Upper lobe of left lung (tissue), 6 donors: ENCODE results near the gene OLFML2B. TPM values are rescaled to one million over a fixed set of nuclear protein-coding genes. Genes with fewer than 3 reads are reported as not detected.
"Not testable (repeated sequence)": the region's sequence is repeated elsewhere in the genome, so short reads cannot be mapped to it uniquely, and the experiment has no call there.

Experiments used
- ATAC-seq, 2 donors: fragments of 200-7000 bp; cut with Tn5 transposase; one replicate each; pipeline ENCODE4 v1.9.1; 2022; ENCODE audit warnings: mild to moderate bottlenecking in 2 of 2, moderate library complexity in 2 of 2; ENCODE audit not compliant: low FRiP score in 2 of 2
- DNase-seq, 2 donors: peaks; one replicate each; pipeline ENCODE4 v3.0.0-alpha.2; 2019 to 2020
- H3K27ac ChIP-seq, 4 donors: fragments of 200-600 bp; sonication (generic); one replicate each; pipeline ENCODE4 v1.5.1; 2016 to 2019
- H3K27me3 ChIP-seq, 4 donors: fragments of 200-600 bp; sonication (generic); one replicate each; pipeline ENCODE4 v1.5.1; 2017 to 2019
- H3K36me3 ChIP-seq, 4 donors: fragments of 200-600 bp; sonication (generic); one replicate each; pipeline ENCODE4 v1.5.1; 2016 to 2019
- H3K4me1 ChIP-seq, 4 donors: fragments of 200-600 bp; sonication (generic); one replicate each; pipeline ENCODE4 v1.5.1; 2018 to 2019
- H3K4me3 ChIP-seq, 4 donors: fragments of 200-600 bp; sonication (generic); one replicate each; pipeline ENCODE4 v1.5.1; 2017 to 2019; ENCODE audit warnings: mild to moderate bottlenecking in 2 of 4, moderate library complexity in 1 of 4
- H3K9me3 ChIP-seq, 4 donors: fragments of 200-600 bp; sonication (generic); one replicate each; pipeline ENCODE4 v1.5.1; 2018 to 2019
- EP300 ChIP-seq, 4 donors: sonication (generic); formaldehyde crosslinking; IDR thresholded peaks; one replicate each; pipeline ENCODE4 v1.5.1; 2017; ENCODE audit warnings: antibody characterized with exemption in 4 of 4, control low read depth in 2 of 4
- POLR2A ChIP-seq, 4 donors: fragments of 450-650 bp; IDR thresholded peaks; one replicate each; pipeline ENCODE4 v1.5.1; 2016 to 2017; ENCODE audit warnings: antibody characterized with exemption in 4 of 4, mild to moderate bottlenecking in 2 of 4
- POLR2AphosphoS5 ChIP-seq, 2 donors: sonication (generic); formaldehyde crosslinking; IDR thresholded peaks; one replicate each; pipeline ENCODE4 v1.5.1; 2017; ENCODE audit warnings: antibody characterized with exemption in 2 of 2
- whole genome bisulfite sequencing, 2 donors: methylation state at CpG; one replicate each; pipeline ENCODE4 v1.1.5; 2017 to 2018; 5-methylcytosine and 5-hydroxymethylcytosine counted together
- total RNA-seq, 6 donors: library from RNA; depleted of rRNA in 4 of 6; stranded (reverse); fragments of >200 nt in 4 of 6; gene quantifications; one replicate each; pipeline versions ENCODE4 v1.1.0 to v1.2.1, GENCODE V29; 2016 to 2021
- TF ChIP-seq, protein P1 (sequence below), 6 experiments: fragments of 450-650 bp in 4 of 6; fragments of 200-600 bp in 2 of 6; sonication (generic) in 2 of 6; IDR thresholded peaks; one replicate each; pipeline ENCODE4 v1.5.1; 2016 to 2019; ENCODE audit warnings: antibody characterized with exemption in 6 of 6
- donor health status: DM: no; HTN: no; CAD: no; lungs with moderate emphysema.
- donor health status: DM: no; HTN: yes; CAD: no; lungs with severe emphysema.

Gene OLFML2B
- total RNA-seq, 6 donors from 2014 or later: 5.1 to 51.3 (median 9.9) TPM

DNA sequence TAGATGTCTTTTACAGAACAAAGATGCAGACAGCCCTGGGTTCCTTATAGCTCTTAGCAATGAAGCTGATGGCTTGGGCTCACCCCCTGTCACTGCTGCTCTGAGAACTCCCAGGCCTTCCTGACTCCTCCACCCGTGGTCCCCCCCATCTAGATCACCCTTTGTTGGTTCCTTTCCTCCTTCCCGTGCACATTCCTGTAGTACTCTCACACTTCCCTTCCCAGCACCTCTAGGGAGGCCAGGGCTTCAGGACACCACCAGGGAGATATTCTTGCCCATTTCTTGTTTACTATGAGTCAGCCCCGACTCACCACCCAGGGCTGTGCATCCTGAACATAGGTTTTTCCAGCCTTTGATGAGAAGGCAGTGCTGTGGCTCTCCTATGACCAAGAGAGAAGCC lies 31.4 kb upstream of the OLFML2B start:
- H3K27ac ChIP-seq: no peak overlapping the region
- no peaks in the 10 kb centered on the region for H3K9me3 ChIP-seq
- no peak overlapping the region for H3K4me3 ChIP-seq
- H3K36me3 ChIP-seq: no peaks in the 10 kb centered on the region
- TF ChIP-seq POLR2AphosphoS5 (IDR thresholded peaks at IDR 0.05) (no peak), POLR2A (IDR thresholded peaks at IDR 0.05) (no peak), EP300 (IDR thresholded peaks at IDR 0.05) (no peak)
- TF ChIP-seq, protein P1, sequence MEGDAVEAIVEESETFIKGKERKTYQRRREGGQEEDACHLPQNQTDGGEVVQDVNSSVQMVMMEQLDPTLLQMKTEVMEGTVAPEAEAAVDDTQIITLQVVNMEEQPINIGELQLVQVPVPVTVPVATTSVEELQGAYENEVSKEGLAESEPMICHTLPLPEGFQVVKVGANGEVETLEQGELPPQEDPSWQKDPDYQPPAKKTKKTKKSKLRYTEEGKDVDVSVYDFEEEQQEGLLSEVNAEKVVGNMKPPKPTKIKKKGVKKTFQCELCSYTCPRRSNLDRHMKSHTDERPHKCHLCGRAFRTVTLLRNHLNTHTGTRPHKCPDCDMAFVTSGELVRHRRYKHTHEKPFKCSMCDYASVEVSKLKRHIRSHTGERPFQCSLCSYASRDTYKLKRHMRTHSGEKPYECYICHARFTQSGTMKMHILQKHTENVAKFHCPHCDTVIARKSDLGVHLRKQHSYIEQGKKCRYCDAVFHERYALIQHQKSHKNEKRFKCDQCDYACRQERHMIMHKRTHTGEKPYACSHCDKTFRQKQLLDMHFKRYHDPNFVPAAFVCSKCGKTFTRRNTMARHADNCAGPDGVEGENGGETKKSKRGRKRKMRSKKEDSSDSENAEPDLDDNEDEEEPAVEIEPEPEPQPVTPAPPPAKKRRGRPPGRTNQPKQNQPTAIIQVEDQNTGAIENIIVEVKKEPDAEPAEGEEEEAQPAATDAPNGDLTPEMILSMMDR (IDR thresholded peaks at IDR 0.05): no peak
- H3K27me3 ChIP-seq: no peaks in the 10 kb centered on the region
- DNase-seq (no peak), ATAC-seq (peak in 1 of 2 donors; percentile 5)
- 51 to 53% methylated on average over 3 of the region's 3 CpGs for WGBS, 2 donors
- H3K4me1 ChIP-seq: no peaks in the 10 kb centered on the region

DNA sequence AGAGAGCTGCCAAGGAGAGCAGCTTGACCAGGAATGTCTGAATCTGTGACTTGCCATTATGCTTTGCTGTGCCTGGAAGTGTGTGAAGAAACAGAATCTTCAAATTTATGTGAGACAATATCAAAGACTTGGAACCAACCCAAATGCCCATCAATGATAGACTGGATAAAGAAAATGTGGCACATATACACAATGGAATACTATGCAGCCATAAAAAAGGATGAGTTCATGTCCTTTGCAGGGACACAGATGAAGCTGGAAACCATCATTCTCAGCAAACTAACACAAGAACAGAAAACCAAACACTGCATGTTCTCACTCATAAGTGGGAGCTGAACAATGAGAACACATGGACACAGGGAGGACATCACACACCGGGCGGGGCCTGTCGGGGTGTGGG lies 30.3 kb upstream of the OLFML2B start:
- H3K9me3 ChIP-seq, H3K36me3 ChIP-seq, H3K27ac ChIP-seq, H3K4me3 ChIP-seq, H3K27me3 ChIP-seq, H3K4me1 ChIP-seq, ATAC-seq, DNase-seq: not testable (repeated sequence)
- WGBS, 2 donors: 94 to 96% methylated on average over 3 of the region's 3 CpGs

DNA sequence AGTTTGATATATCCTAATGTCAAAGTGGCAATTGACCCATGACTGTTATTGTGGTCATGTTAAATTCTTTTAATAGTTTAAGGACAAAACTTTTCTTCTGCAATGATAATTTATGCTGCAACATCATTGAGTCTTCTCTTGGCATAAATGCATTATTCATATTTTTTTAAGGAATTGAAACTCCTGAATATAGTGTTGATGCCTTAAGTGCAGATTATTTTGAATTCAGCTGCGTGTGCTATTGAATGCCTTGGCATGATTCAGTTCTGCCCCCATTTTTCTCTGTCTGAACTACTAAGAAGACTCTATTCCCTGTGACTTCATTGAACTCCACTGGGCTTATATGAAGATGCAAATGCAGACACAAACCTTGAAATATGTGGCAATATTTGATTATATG lies 23.3 kb upstream of the OLFML2B start:
- Histone ChIP-seq H3K36me3 (no peaks in the 10 kb centered on the region), H3K4me1 (no peaks in the 10 kb centered on the region), H3K27ac (no peak overlapping the region), H3K4me3 (no peak overlapping the region), H3K27me3 (no peaks in the 10 kb centered on the region), H3K9me3 (no peaks in the 10 kb centered on the region)
- TF ChIP-seq, protein P1 (IDR thresholded peaks at IDR 0.05): no peak
- no peak for TF ChIP-seq POLR2A (IDR thresholded peaks at IDR 0.05)
- TF ChIP-seq POLR2AphosphoS5 (IDR thresholded peaks at IDR 0.05): no peak
- TF ChIP-seq EP300 (IDR thresholded peaks at IDR 0.05): no peak
- 64 to 78% methylated on average over 1 of the region's 1 CpG for WGBS, 2 donors
- DNase-seq: no peak
- ATAC-seq: no peak

DNA sequence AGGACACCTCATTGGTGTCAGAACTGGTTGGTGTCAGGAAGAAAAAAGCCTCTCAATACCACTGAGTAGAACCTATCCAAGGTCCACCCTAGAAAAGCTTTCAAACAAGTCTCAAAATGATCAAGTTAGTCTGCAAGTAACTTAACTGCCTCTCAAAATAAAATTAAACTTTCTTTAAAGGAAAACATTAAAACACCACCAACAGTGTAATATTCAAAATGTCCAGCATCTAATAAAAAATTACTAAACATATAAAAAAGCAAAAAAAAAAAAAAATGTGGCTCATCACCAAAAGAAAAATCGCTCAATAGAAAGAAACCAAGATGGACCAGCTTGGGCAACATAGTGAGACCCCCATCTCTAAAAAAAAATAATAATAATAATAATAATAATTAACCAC lies 18.7 kb upstream of the OLFML2B start:
- WGBS, 2 donors: 88 to 92% methylated on average over 1 of the region's 1 CpG
- no peak overlapping the region for H3K4me3 ChIP-seq
- no peak overlapping the region for H3K27ac ChIP-seq
- ATAC-seq (no peak), DNase-seq (no peak)
- no peaks in the 10 kb centered on the region for H3K9me3 ChIP-seq
- no peaks in the 10 kb centered on the region for H3K4me1 ChIP-seq
- H3K36me3 ChIP-seq: no peaks in the 10 kb centered on the region
- no peaks in the 10 kb centered on the region for H3K27me3 ChIP-seq
- no peak for TF ChIP-seq POLR2AphosphoS5 (IDR thresholded peaks at IDR 0.05)
- no peak for TF ChIP-seq POLR2A (IDR thresholded peaks at IDR 0.05)
- TF ChIP-seq, protein P1 (IDR thresholded peaks at IDR 0.05): no peak
- TF ChIP-seq EP300 (IDR thresholded peaks at IDR 0.05): no peak

DNA sequence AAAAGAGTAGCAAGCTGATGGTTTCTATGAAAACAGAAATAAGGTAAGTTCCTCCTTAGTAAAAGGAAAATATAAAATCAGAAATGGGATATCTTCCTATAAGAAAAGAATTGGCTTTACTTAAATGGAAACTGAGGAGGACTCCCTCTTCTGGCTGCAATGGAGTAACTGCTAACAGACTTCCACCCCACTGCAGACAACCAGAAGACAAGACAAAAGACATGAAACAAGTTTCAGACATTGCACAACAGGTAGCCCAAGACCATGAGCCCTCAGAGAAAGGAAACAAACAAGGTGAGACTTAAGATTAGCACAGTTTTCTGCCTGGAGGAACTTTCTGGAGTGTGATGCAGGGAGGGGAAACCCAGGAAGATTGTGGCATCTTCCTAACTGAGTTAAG lies 17.0 kb upstream of the OLFML2B start:
- Histone ChIP-seq H3K27me3 (no peaks in the 10 kb centered on the region), H3K9me3 (no peaks in the 10 kb centered on the region), H3K4me1 (no peaks in the 10 kb centered on the region), H3K4me3 (no peak overlapping the region), H3K36me3 (no peaks in the 10 kb centered on the region), H3K27ac (no peak overlapping the region)
- ATAC-seq: no peak
- no peak for DNase-seq
- no peak for TF ChIP-seq EP300 (IDR thresholded peaks at IDR 0.05)
- TF ChIP-seq, protein P1 (IDR thresholded peaks at IDR 0.05): peak in 1 of 6 experiments; percentile 13
- TF ChIP-seq POLR2AphosphoS5 (IDR thresholded peaks at IDR 0.05): no peak
